SK-N-SH treated with all-trans-retinoic acid at 6 μM for 48 hours (cell line): ENCODE data around the gene SH3RF1.

Experiments
- ATAC-seq: fragments of 200-7000 bp; cut with Tn5 transposase; 3 replicates; pipeline ENCODE4 v1.9.1; 2020; ENCODE audit warnings: mild to moderate bottlenecking, moderate library complexity
- ARNTL ChIP-seq: fragments of 450-650 bp; formaldehyde crosslinking; IDR thresholded peaks from 2 replicates; pipeline ENCODE4 v1.5.0; 2020; ENCODE audit warnings: low read depth, mild to moderate bottlenecking, moderate library complexity, borderline replicate concordance
- BACH2 ChIP-seq: fragments of 250-450 bp; sonication (Bioruptor Pico); IDR thresholded peaks from 2 replicates; pipeline ENCODE4 v1.9.0; 2021; ENCODE audit warnings: mild to moderate bottlenecking, borderline replicate concordance
- CSRNP3 ChIP-seq: fragments of 250-450 bp; sonication (Bioruptor Pico); IDR thresholded peaks from 2 replicates; pipeline ENCODE4 v1.5.1; 2021; ENCODE audit warnings: mild to moderate bottlenecking, moderate library complexity
- ESRRG ChIP-seq: fragments of 250-450 bp; sonication (Bioruptor Pico); IDR thresholded peaks from 2 replicates; pipeline ENCODE4 v1.6.1; 2021; ENCODE audit warnings: mild to moderate bottlenecking
- GLIS3 ChIP-seq: fragments of 250-450 bp; sonication (Bioruptor Pico); IDR thresholded peaks from 2 replicates; pipeline ENCODE4 v1.5.0; 2020; ENCODE audit warnings: mild to moderate bottlenecking, moderate library complexity
- ISL1 ChIP-seq: fragments of 250-450 bp; sonication (Bioruptor Pico); IDR thresholded peaks from 2 replicates; pipeline ENCODE4 v2.1.2; 2022; ENCODE audit warnings: mild to moderate bottlenecking, moderate library complexity
- PPARA ChIP-seq: fragments of 250-450 bp; sonication (Bioruptor Pico); IDR thresholded peaks from 2 replicates; pipeline ENCODE4 v1.5.0; 2020; ENCODE audit warnings: mild to moderate bottlenecking, borderline replicate concordance
- RARB ChIP-seq: fragments of 250-450 bp; sonication (Bioruptor Pico); IDR thresholded peaks from 2 replicates; pipeline ENCODE4 v1.8.0; 2021; ENCODE audit warnings: mild to moderate bottlenecking, moderate library complexity
- SNAI2 ChIP-seq: fragments of 250-450 bp; sonication (Bioruptor Pico); IDR thresholded peaks from 2 replicates; pipeline ENCODE4 v1.5.0; 2020; ENCODE audit warnings: mild to moderate bottlenecking, moderate library complexity
- ZC3H10 ChIP-seq: fragments of 250-450 bp; sonication (Bioruptor Pico); IDR thresholded peaks from 2 replicates; pipeline ENCODE4 v1.5.1; 2021; ENCODE audit warnings: mild to moderate bottlenecking, moderate library complexity
- ZNF565 ChIP-seq: fragments of 450-650 bp; formaldehyde crosslinking; conservative IDR thresholded peaks from 2 replicates; pipeline ENCODE4 v1.5.0; 2020; ENCODE audit warnings: low read depth, mild to moderate bottlenecking, moderate library complexity
- TF ChIP-seq, protein P1 (sequence below): fragments of 250-450 bp; sonication (Bioruptor Pico); IDR thresholded peaks from 2 replicates; pipeline ENCODE4 v1.5.0; 2020; ENCODE audit warnings: mild to moderate bottlenecking, moderate library complexity
- TF ChIP-seq, protein P2 (sequence below): fragments of 250-450 bp; sonication (Bioruptor Pico); IDR thresholded peaks from 2 replicates; pipeline ENCODE4 v1.8.0; 2021; ENCODE audit warnings: low read depth, mild to moderate bottlenecking, moderate library complexity, borderline replicate concordance

SH3RF1 gene

GRCh38 chr4:169044714-169045447 is 225.9 kb downstream of the SH3RF1 start:
- ATAC-seq, result no peak
- no peak for TF ChIP-seq GLIS3 (CRISPR knock-in tag)
- TF ChIP-seq ESRRG (CRISPR knock-in tag), result no peak
- no peak for TF ChIP-seq ZC3H10 (CRISPR knock-in tag)
- TF ChIP-seq CSRNP3 (CRISPR knock-in tag), result no peak
- no peak for TF ChIP-seq PPARA (CRISPR knock-in tag)
- TF ChIP-seq, protein P1, sequence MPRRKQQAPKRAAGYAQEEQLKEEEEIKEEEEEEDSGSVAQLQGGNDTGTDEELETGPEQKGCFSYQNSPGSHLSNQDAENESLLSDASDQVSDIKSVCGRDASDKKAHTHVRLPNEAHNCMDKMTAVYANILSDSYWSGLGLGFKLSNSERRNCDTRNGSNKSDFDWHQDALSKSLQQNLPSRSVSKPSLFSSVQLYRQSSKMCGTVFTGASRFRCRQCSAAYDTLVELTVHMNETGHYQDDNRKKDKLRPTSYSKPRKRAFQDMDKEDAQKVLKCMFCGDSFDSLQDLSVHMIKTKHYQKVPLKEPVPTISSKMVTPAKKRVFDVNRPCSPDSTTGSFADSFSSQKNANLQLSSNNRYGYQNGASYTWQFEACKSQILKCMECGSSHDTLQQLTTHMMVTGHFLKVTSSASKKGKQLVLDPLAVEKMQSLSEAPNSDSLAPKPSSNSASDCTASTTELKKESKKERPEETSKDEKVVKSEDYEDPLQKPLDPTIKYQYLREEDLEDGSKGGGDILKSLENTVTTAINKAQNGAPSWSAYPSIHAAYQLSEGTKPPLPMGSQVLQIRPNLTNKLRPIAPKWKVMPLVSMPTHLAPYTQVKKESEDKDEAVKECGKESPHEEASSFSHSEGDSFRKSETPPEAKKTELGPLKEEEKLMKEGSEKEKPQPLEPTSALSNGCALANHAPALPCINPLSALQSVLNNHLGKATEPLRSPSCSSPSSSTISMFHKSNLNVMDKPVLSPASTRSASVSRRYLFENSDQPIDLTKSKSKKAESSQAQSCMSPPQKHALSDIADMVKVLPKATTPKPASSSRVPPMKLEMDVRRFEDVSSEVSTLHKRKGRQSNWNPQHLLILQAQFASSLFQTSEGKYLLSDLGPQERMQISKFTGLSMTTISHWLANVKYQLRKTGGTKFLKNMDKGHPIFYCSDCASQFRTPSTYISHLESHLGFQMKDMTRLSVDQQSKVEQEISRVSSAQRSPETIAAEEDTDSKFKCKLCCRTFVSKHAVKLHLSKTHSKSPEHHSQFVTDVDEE (CRISPR knock-in tag), result no peak
- TF ChIP-seq RARB (CRISPR knock-in tag), result no peak
- TF ChIP-seq BACH2, result no peak
- no peak for TF ChIP-seq SNAI2 (CRISPR knock-in tag)
- no peak for TF ChIP-seq ARNTL
- TF ChIP-seq, protein P2, sequence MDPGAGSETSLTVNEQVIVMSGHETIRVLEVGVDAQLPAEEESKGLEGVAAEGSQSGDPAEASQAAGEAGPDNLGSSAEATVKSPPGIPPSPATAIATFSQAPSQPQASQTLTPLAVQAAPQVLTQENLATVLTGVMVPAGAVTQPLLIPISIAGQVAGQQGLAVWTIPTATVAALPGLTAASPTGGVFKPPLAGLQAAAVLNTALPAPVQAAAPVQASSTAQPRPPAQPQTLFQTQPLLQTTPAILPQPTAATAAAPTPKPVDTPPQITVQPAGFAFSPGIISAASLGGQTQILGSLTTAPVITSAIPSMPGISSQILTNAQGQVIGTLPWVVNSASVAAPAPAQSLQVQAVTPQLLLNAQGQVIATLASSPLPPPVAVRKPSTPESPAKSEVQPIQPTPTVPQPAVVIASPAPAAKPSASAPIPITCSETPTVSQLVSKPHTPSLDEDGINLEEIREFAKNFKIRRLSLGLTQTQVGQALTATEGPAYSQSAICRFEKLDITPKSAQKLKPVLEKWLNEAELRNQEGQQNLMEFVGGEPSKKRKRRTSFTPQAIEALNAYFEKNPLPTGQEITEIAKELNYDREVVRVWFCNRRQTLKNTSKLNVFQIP, result no peak
- no peak for TF ChIP-seq ZNF565
- TF ChIP-seq ISL1, result no peak
